HFFc6 (cell line): ENCODE results near the gene RNF213. TPM values are rescaled to one million over a fixed set of nuclear protein-coding genes. Genes with fewer than 3 reads are reported as not detected.

Source experiments
- DNase-seq: peaks from one replicate; pipeline ENCODE4 v3.0.0-alpha.2; 2018
- H3K27ac Mint-ChIP-seq: 2 replicates; pipeline ENCODE4 v1.8.0; 2020; ENCODE audit warnings: mild to moderate bottlenecking, mixed read lengths
- H3K27me3 Mint-ChIP-seq: 2 replicates; pipeline ENCODE4 v1.8.0; 2021; ENCODE audit warnings: mild to moderate bottlenecking, moderate library complexity, mixed read lengths; ENCODE audit not compliant: insufficient read depth
- H3K36me3 Mint-ChIP-seq: 2 replicates; pipeline ENCODE4 v1.8.0; 2021; ENCODE audit warnings: low read depth, mixed read lengths
- H3K4me1 Mint-ChIP-seq: 2 replicates; pipeline ENCODE4 v1.8.0; 2020; ENCODE audit warnings: low read depth, mixed read lengths
- H3K4me3 Mint-ChIP-seq: 2 replicates; pipeline ENCODE4 v1.8.0; 2020; ENCODE audit warnings: mild to moderate bottlenecking, moderate library complexity, mixed read lengths
- H3K9me3 Mint-ChIP-seq: 2 replicates; pipeline ENCODE4 v1.8.0; 2020; ENCODE audit warnings: mild to moderate bottlenecking, mixed read lengths
- CTCF ChIP-seq: fragments of 200-600 bp; sonication (generic); IDR thresholded peaks from 2 replicates; pipeline ENCODE4 v1.5.0; 2021; ENCODE audit warnings: antibody characterized with exemption, mild to moderate bottlenecking
- total RNA-seq, 6 experiments: library from RNA; stranded (reverse); fragmentation: NEBNext Ultra II Directional; extraction: Animal tissue kit (Norgen Biotek cat#: 25700); gene quantifications; 2 replicates in 1 of 6; 3 replicates in 5 of 6; pipeline ENCODE4 v1.2.3, GENCODE V29; 2021

Gene RNF213
- total RNA-seq, 6 experiments from 2014 or later, result 42.0 to 51.6 (median 48.3) TPM

- no peak for DNase-seq
- Mint-ChIP-seq H3K36me3 (peaks cover 51% of the 10 kb centered on the region), H3K4me3 (no peak overlapping the region), H3K9me3 (no peaks in the 10 kb centered on the region), H3K27me3 (peaks cover 9% of the 10 kb centered on the region), H3K27ac (no peak overlapping the region), H3K4me1 (no peaks in the 10 kb centered on the region)
- no peak for TF ChIP-seq CTCF
Observed at GRCh38 chr17:80331820-80332219, 71.2 kb downstream of the RNF213 start.

GRCh38 chr17:80337195-80337895 is 76.7 kb downstream of the RNF213 start:
- TF ChIP-seq CTCF, result no peak
- H3K27me3 Mint-ChIP-seq, result peaks cover 3% of the 10 kb centered on the region
- no peak overlapping the region for H3K27ac Mint-ChIP-seq
- H3K9me3 Mint-ChIP-seq, result no peaks in the 10 kb centered on the region
- DNase-seq, result no peak
- H3K4me3 Mint-ChIP-seq, result no peak overlapping the region
- H3K36me3 Mint-ChIP-seq, result peaks cover 33% of the 10 kb centered on the region
- no peaks in the 10 kb centered on the region for H3K4me1 Mint-ChIP-seq

- Mint-ChIP-seq H3K4me3 (no peak overlapping the region), H3K36me3 (peaks cover 43% of the 10 kb centered on the region), H3K27ac (no peak overlapping the region), H3K9me3 (no peaks in the 10 kb centered on the region), H3K4me1 (no peaks in the 10 kb centered on the region), H3K27me3 (peaks cover 2% of the 10 kb centered on the region)
- no peak for TF ChIP-seq CTCF
- no peak for DNase-seq
Observed at GRCh38 chr17:80339118-80339517, 78.5 kb downstream of the RNF213 start.

GRCh38 chr17:80339731-80340456 is 79.2 kb downstream of the RNF213 start:
- no peak overlapping the region for H3K27ac Mint-ChIP-seq
- H3K36me3 Mint-ChIP-seq, result peaks cover 50% of the 10 kb centered on the region
- H3K4me3 Mint-ChIP-seq, result no peak overlapping the region
- no peaks in the 10 kb centered on the region for H3K4me1 Mint-ChIP-seq
- no peak for TF ChIP-seq CTCF
- no peaks in the 10 kb centered on the region for H3K9me3 Mint-ChIP-seq
- DNase-seq, result no peak
- H3K27me3 Mint-ChIP-seq, result peaks cover 2% of the 10 kb centered on the region

GRCh38 chr17:80345321-80345720 is 84.7 kb downstream of the RNF213 start:
- Mint-ChIP-seq H3K36me3 (peaks cover 66% of the 10 kb centered on the region), H3K4me3 (no peak overlapping the region), H3K27me3 (peaks cover 2% of the 10 kb centered on the region)

More at GRCh38 chr17:80345321-80345720, 84.7 kb downstream of the RNF213 start:
- H3K9me3 Mint-ChIP-seq, result no peaks in the 10 kb centered on the region
- no peak for TF ChIP-seq CTCF
- no peak for DNase-seq
- no peak overlapping the region for H3K27ac Mint-ChIP-seq
- H3K4me1 Mint-ChIP-seq, result peaks cover 13% of the 10 kb centered on the region
